GM12878 (cell line): ENCODE results near the gene AMHR2. TPM values are rescaled to one million over a fixed set of nuclear protein-coding genes. Genes with fewer than 3 reads are reported as not detected.

Experiments used
- ATF7 ChIP-seq: fragments of 450-650 bp; IDR thresholded peaks from 2 replicates; pipeline ENCODE4 v1.6.1; 2016; ENCODE audit warnings: low read depth, mild to moderate bottlenecking
- GABPA ChIP-seq: IDR thresholded peaks from 2 replicates; pipeline ENCODE4 v1.6.1; 2014; ENCODE audit warnings: antibody characterized with exemption, low read depth, mild to moderate bottlenecking, inconsistent platforms
- MYC ChIP-seq: IDR thresholded peaks from 2 replicates; pipeline ENCODE4 v1.6.1; 2011; ENCODE audit warnings: mild to moderate bottlenecking, low read length, moderate library complexity, inconsistent platforms; ENCODE audit not compliant: insufficient read depth, insufficient replicate concordance, insufficient read length, severe bottlenecking
- NR2C2 ChIP-seq: IDR thresholded peaks from 2 replicates; pipeline ENCODE4 v1.6.1; 2011; ENCODE audit warnings: borderline replicate concordance, low read depth; ENCODE audit not compliant: control insufficient read depth, insufficient read length
- RBBP5 ChIP-seq: fragments of 200-600 bp; sonication (generic); conservative IDR thresholded peaks from 2 replicates; pipeline ENCODE4 v1.6.1; 2016
- SMAD1 ChIP-seq: fragments of 450-650 bp; IDR thresholded peaks from 2 replicates; pipeline ENCODE4 v1.6.1; 2018; ENCODE audit warnings: mild to moderate bottlenecking, low read depth; ENCODE audit not compliant: partially characterized antibody
- TCF12 ChIP-seq: IDR thresholded peaks from 2 replicates; pipeline ENCODE4 v1.6.1; 2011; ENCODE audit warnings: low read depth, mild to moderate bottlenecking, low read length
- ZNF207 ChIP-seq: fragments of 450-650 bp; IDR thresholded peaks from 2 replicates; pipeline ENCODE4 v1.6.1; 2014; ENCODE audit warnings: antibody characterized with exemption, mild to moderate bottlenecking, borderline replicate concordance
- ZNF217 ChIP-seq: fragments of 450-650 bp; IDR thresholded peaks from 2 replicates; pipeline ENCODE4 v1.6.1; 2017; ENCODE audit warnings: antibody characterized with exemption, mild to moderate bottlenecking
- polyA plus RNA-seq, 11 experiments: library from polyadenylated mRNA; depleted of rRNA in 4 of 11; unstranded in 6 of 11; stranded (reverse) in 5 of 11; fragments of >200 nt; fragmentation: Nextera tagmentation in 4 of 11; fragmentation: Illumina TruSeq in 1 of 11; extraction: Ambion mirVana in 4 of 11; extraction: Trizol in 1 of 11; gene quantifications; 1 replicate in 1 of 11; 2 replicates in 10 of 11; pipeline versions ENCODE4 v1.2.1 to v1.2.3, GENCODE V29; 2011 to 2016; ENCODE audit warnings: inconsistent platforms in 2 of 11, missing spikeins in 2 of 11, low read depth in 1 of 11
- total RNA-seq, 4 experiments: library from RNA; depleted of rRNA in 3 of 4; stranded (reverse); fragments of >200 nt in 3 of 4; fragmentation: Illumina TruSeq in 1 of 4; extraction: Trizol in 1 of 4; gene quantifications; 2 replicates each; pipeline versions ENCODE4 v1.2.1 to v1.2.3, GENCODE V29; 2013 to 2021
- TF ChIP-seq, protein P1 (sequence below): fragments of 450-650 bp; IDR thresholded peaks from 2 replicates; pipeline ENCODE4 v1.6.1; 2017; ENCODE audit warnings: mild to moderate bottlenecking, moderate library complexity
- TF ChIP-seq, protein P2 (sequence below): fragments of 450-650 bp; IDR thresholded peaks from 2 replicates; pipeline ENCODE4 v1.6.1; 2017; ENCODE audit warnings: mild to moderate bottlenecking
- TF ChIP-seq, protein P3 (sequence below): IDR thresholded peaks from 2 replicates; pipeline ENCODE4 v1.6.1; 2011; ENCODE audit warnings: low read depth, mild to moderate bottlenecking, low read length, moderate library complexity, borderline replicate concordance; ENCODE audit errors: extremely low read depth
- TF ChIP-seq, protein P4 (sequence below): IDR thresholded peaks from 2 replicates; pipeline ENCODE4 v1.6.1; 2011; ENCODE audit warnings: low read depth, low read length, improper control_type of control experiment, borderline replicate concordance

The AMHR2 gene
- total and polyA plus RNA-seq, 10 of the 15 experiments (the other 5 are each of a cell fraction or from before 2014, with no cell fraction given) = 0.06 TPM; not detected in 9

DNA sequence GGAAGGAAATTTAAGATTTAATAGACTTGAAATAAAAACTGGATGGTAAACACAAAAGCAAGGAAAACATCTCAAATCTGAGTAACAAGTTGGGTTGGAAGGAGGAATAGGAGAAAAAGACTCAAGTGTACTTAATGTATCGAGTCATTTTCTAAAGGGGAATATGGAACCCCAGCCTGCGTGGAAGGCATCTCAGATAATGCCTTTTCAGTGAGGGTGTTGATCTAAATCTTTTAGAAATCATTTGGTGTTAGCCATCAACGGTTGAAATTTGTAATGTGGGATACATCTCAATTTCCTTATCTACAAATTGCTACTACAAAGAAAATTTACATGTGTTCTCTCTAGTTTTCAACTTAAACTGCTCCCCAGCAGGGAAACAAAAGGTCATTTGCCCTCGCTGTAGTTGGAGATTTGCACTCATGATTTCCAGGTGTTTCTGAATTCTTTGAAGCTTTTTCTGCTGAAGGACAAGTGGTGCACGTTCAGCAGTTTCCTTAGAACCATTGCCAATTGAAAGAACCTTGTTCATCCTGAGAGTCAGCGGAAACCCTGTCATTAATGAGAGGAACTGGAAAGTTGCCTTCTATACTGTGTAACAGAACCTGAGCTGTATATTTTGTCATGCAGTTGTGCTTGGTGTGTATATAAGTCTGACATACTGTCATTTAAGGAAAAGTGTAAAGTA lies 30.4 kb downstream of the AMHR2 start (continued):
- TF ChIP-seq, protein P1, sequence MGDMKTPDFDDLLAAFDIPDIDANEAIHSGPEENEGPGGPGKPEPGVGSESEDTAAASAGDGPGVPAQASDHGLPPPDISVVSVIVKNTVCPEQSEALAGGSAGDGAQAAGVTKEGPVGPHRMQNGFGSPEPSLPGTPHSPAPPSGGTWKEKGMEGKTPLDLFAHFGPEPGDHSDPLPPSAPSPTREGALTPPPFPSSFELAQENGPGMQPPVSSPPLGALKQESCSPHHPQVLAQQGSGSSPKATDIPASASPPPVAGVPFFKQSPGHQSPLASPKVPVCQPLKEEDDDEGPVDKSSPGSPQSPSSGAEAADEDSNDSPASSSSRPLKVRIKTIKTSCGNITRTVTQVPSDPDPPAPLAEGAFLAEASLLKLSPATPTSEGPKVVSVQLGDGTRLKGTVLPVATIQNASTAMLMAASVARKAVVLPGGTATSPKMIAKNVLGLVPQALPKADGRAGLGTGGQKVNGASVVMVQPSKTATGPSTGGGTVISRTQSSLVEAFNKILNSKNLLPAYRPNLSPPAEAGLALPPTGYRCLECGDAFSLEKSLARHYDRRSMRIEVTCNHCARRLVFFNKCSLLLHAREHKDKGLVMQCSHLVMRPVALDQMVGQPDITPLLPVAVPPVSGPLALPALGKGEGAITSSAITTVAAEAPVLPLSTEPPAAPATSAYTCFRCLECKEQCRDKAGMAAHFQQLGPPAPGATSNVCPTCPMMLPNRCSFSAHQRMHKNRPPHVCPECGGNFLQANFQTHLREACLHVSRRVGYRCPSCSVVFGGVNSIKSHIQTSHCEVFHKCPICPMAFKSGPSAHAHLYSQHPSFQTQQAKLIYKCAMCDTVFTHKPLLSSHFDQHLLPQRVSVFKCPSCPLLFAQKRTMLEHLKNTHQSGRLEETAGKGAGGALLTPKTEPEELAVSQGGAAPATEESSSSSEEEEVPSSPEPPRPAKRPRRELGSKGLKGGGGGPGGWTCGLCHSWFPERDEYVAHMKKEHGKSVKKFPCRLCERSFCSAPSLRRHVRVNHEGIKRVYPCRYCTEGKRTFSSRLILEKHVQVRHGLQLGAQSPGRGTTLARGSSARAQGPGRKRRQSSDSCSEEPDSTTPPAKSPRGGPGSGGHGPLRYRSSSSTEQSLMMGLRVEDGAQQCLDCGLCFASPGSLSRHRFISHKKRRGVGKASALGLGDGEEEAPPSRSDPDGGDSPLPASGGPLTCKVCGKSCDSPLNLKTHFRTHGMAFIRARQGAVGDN = no peak
- TF ChIP-seq MYC = no peak
- no peak for TF ChIP-seq SMAD1
- no peak for TF ChIP-seq ZNF217
- no peak for TF ChIP-seq GABPA
- no peak for TF ChIP-seq RBBP5
- no peak for TF ChIP-seq NR2C2
- TF ChIP-seq, protein P2, sequence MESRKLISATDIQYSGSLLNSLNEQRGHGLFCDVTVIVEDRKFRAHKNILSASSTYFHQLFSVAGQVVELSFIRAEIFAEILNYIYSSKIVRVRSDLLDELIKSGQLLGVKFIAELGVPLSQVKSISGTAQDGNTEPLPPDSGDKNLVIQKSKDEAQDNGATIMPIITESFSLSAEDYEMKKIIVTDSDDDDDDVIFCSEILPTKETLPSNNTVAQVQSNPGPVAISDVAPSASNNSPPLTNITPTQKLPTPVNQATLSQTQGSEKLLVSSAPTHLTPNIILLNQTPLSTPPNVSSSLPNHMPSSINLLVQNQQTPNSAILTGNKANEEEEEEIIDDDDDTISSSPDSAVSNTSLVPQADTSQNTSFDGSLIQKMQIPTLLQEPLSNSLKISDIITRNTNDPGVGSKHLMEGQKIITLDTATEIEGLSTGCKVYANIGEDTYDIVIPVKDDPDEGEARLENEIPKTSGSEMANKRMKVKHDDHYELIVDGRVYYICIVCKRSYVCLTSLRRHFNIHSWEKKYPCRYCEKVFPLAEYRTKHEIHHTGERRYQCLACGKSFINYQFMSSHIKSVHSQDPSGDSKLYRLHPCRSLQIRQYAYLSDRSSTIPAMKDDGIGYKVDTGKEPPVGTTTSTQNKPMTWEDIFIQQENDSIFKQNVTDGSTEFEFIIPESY = no peak
- TF ChIP-seq ATF7 = no peak
- TF ChIP-seq, protein P3, sequence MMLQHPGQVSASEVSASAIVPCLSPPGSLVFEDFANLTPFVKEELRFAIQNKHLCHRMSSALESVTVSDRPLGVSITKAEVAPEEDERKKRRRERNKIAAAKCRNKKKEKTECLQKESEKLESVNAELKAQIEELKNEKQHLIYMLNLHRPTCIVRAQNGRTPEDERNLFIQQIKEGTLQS = no peak
- no peak for TF ChIP-seq ZNF207
- no peak for TF ChIP-seq TCF12
- TF ChIP-seq, protein P4, sequence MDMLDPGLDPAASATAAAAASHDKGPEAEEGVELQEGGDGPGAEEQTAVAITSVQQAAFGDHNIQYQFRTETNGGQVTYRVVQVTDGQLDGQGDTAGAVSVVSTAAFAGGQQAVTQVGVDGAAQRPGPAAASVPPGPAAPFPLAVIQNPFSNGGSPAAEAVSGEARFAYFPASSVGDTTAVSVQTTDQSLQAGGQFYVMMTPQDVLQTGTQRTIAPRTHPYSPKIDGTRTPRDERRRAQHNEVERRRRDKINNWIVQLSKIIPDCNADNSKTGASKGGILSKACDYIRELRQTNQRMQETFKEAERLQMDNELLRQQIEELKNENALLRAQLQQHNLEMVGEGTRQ = no peak
- TF ChIP-seq, all 136 proteins: peak for 0
